ENCODE results near the gene GSTO1. TPM values are rescaled to one million over a fixed set of nuclear protein-coding genes. Genes with fewer than 3 reads are reported as not detected.

GSTO1 gene
- total RNA-seq, 1 donor from 2014 or later, result 74.1 TPM

GRCh38 chr10:104251443-104251842, 3.2 kb upstream of the GSTO1 start:
- DNase-seq (ENCODE audit: extremely low spot score, unreplicated experiment), result no peak
- TF ChIP-seq CTCF (conservative IDR thresholded peaks at IDR 0.05), result no peak
- Mint-ChIP-seq H3K9me3 (peaks cover 1% of the 10 kb centered on the region), H3K36me3 (no peaks in the 10 kb centered on the region), H3K4me3 (no peak overlapping the region), H3K4me1 (ENCODE audit: unreplicated experiment) (peaks cover 33% of the 10 kb centered on the region), H3K27me3 (peaks cover 4% of the 10 kb centered on the region), H3K27ac (no peak overlapping the region)

- Mint-ChIP-seq H3K9me3 (no peaks in the 10 kb centered on the region), H3K4me1 (ENCODE audit: unreplicated experiment) (peaks cover 35% of the 10 kb centered on the region), H3K27ac (no peak overlapping the region), H3K36me3 (peaks cover 3% of the 10 kb centered on the region), H3K27me3 (peaks cover 4% of the 10 kb centered on the region), H3K4me3 (no peak overlapping the region)
- DNase-seq (ENCODE audit: extremely low spot score, unreplicated experiment), result no peak
- no peak for TF ChIP-seq CTCF (conservative IDR thresholded peaks at IDR 0.05)
These were observed 2.3 kb upstream of the GSTO1 start for GRCh38 chr10:104252368-104252767.

- DNase-seq (ENCODE audit: extremely low spot score, unreplicated experiment), result no peak
- Mint-ChIP-seq H3K4me3 (peak overlapping the region; percentile 98), H3K27ac (no peak overlapping the region)
These were observed 1.6 kb upstream of the GSTO1 start for GRCh38 chr10:104253106-104253505.

GRCh38 chr10:104253606-104254410, 884 bp upstream of the GSTO1 start:
- no peak for TF ChIP-seq CTCF (conservative IDR thresholded peaks at IDR 0.05)
- Mint-ChIP-seq H3K4me3 (peak overlapping the region; percentile 98), H3K9me3 (no peaks in the 10 kb centered on the region), H3K27ac (peak overlapping the region; percentile 83), H3K27me3 (peaks cover 4% of the 10 kb centered on the region), H3K36me3 (peaks cover 10% of the 10 kb centered on the region), H3K4me1 (ENCODE audit: unreplicated experiment) (peaks cover 35% of the 10 kb centered on the region)
- no peak for DNase-seq (ENCODE audit: extremely low spot score, unreplicated experiment)

More at GRCh38 chr10:104253106-104253505, 1.6 kb upstream of the GSTO1 start:
- Mint-ChIP-seq H3K9me3 (no peaks in the 10 kb centered on the region), H3K36me3 (peaks cover 6% of the 10 kb centered on the region), H3K27me3 (peaks cover 4% of the 10 kb centered on the region), H3K4me1 (ENCODE audit: unreplicated experiment) (peaks cover 35% of the 10 kb centered on the region)
- TF ChIP-seq CTCF (conservative IDR thresholded peaks at IDR 0.05), result no peak

GRCh38 chr10:104255311-104255981, 754 bp downstream of the GSTO1 start:
- Mint-ChIP-seq H3K27me3 (no peaks in the 10 kb centered on the region), H3K4me1 (ENCODE audit: unreplicated experiment) (peaks cover 47% of the 10 kb centered on the region), H3K36me3 (peaks cover 16% of the 10 kb centered on the region), H3K27ac (peak overlapping the region; percentile 83), H3K4me3 (peak overlapping the region; percentile 98), H3K9me3 (no peaks in the 10 kb centered on the region)
- DNase-seq (ENCODE audit: extremely low spot score, unreplicated experiment), result no peak
- TF ChIP-seq CTCF (conservative IDR thresholded peaks at IDR 0.05), result no peak

All from type B pancreatic cell (in vitro differentiated cells).